Gastroesophageal sphincter (tissue), 4 donors: Measurements from ENCODE around the gene ELOB. TPM values are rescaled to one million over a fixed set of nuclear protein-coding genes. Genes with fewer than 3 reads are reported as not detected.

Source experiments
- ATAC-seq: fragments of 150-250 bp; one replicate; pipeline ENCODE4 v1.9.1; 2016; ENCODE audit warnings: mild to moderate bottlenecking, moderate library complexity
- H3K27ac ChIP-seq, 4 donors: fragments of 200-600 bp; sonication (generic) in 3 of 4; 1 replicate in 3 of 4; 2 replicates in 1 of 4; pipeline ENCODE4 v1.5.1; 2016 to 2019
- H3K27me3 ChIP-seq: fragments of 200-600 bp; sonication (generic); one replicate; pipeline ENCODE4 v1.5.1; 2019
- H3K36me3 ChIP-seq, 2 donors: fragments of 200-600 bp; sonication (generic); one replicate each; pipeline ENCODE4 v1.5.1; 2019; ENCODE audit warnings: control low read depth in 1 of 2
- H3K4me1 ChIP-seq, 3 donors: fragments of 200-600 bp; sonication (generic); 1 replicate in 2 of 3; 2 replicates in 1 of 3; pipeline ENCODE4 v1.5.1; 2016 to 2019; ENCODE audit warnings: control low read depth in 2 of 3
- H3K4me3 ChIP-seq, 2 donors: fragments of 200-600 bp; sonication (generic); one replicate each; pipeline ENCODE4 v1.5.1; 2019; ENCODE audit warnings: mild to moderate bottlenecking in 1 of 2, moderate library complexity in 1 of 2
- H3K9me3 ChIP-seq, 3 donors: fragments of 200-600 bp; sonication (generic); one replicate each; pipeline ENCODE4 v1.5.1; 2017 to 2019; ENCODE audit warnings: control low read depth in 2 of 3
- EP300 ChIP-seq: sonication (generic); formaldehyde crosslinking; IDR thresholded peaks from one replicate; pipeline ENCODE4 v1.6.1; 2017; ENCODE audit warnings: antibody characterized with exemption, mild to moderate bottlenecking
- POLR2A ChIP-seq, 2 donors: fragments of 450-650 bp; IDR thresholded peaks; one replicate each; pipeline ENCODE4 v1.6.1; 2017; ENCODE audit warnings: antibody characterized with exemption in 2 of 2, mild to moderate bottlenecking in 2 of 2, moderate library complexity in 1 of 2
- POLR2AphosphoS5 ChIP-seq: sonication (generic); formaldehyde crosslinking; IDR thresholded peaks from one replicate; pipeline ENCODE4 v1.6.1; 2017; ENCODE audit warnings: antibody characterized with exemption
- WGBS, 2 donors: methylation state at CpG; one replicate each; pipeline ENCODE4 v1.1.5; 2018; ENCODE audit warnings: low coverage in 1 of 2; 5-methylcytosine and 5-hydroxymethylcytosine counted together
- total RNA-seq, 4 donors: library from RNA; depleted of rRNA; stranded (reverse); fragments of >200 nt; gene quantifications; one replicate each; pipeline ENCODE4 v1.1.0, GENCODE V29; 2016
- TF ChIP-seq, protein P1 (sequence below), 4 experiments: fragments of 200-600 bp in 2 of 4; fragments of 450-650 bp in 2 of 4; sonication (generic) in 1 of 4; IDR thresholded peaks; one replicate each; pipeline ENCODE4 v1.5.1; 2017 to 2019; ENCODE audit warnings: antibody characterized with exemption in 4 of 4, mild to moderate bottlenecking in 2 of 4, moderate library complexity in 2 of 4

ELOB gene
- total RNA-seq, 4 donors from 2014 or later, result 216 to 269 (median 251) TPM

GRCh38 chr16:2822496-2822895 lies 45.4 kb upstream of the ELOB start:
- no peak overlapping the region for H3K4me3 ChIP-seq
- no peaks in the 10 kb centered on the region for H3K9me3 ChIP-seq
- TF ChIP-seq POLR2A (IDR thresholded peaks at IDR 0.05) (no peak), EP300 (no peak), POLR2AphosphoS5 (no peak)
- TF ChIP-seq, protein P1, sequence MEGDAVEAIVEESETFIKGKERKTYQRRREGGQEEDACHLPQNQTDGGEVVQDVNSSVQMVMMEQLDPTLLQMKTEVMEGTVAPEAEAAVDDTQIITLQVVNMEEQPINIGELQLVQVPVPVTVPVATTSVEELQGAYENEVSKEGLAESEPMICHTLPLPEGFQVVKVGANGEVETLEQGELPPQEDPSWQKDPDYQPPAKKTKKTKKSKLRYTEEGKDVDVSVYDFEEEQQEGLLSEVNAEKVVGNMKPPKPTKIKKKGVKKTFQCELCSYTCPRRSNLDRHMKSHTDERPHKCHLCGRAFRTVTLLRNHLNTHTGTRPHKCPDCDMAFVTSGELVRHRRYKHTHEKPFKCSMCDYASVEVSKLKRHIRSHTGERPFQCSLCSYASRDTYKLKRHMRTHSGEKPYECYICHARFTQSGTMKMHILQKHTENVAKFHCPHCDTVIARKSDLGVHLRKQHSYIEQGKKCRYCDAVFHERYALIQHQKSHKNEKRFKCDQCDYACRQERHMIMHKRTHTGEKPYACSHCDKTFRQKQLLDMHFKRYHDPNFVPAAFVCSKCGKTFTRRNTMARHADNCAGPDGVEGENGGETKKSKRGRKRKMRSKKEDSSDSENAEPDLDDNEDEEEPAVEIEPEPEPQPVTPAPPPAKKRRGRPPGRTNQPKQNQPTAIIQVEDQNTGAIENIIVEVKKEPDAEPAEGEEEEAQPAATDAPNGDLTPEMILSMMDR (IDR thresholded peaks at IDR 0.05), result no peak
- no peak overlapping the region for H3K27ac ChIP-seq
- H3K36me3 ChIP-seq, result no peaks in the 10 kb centered on the region
- peaks cover 53% of the 10 kb centered on the region for H3K27me3 ChIP-seq
- 45 to 83% methylated on average over 1 to 4 of the region's 4 CpGs for WGBS, 2 donors
- ATAC-seq, result no peak
- H3K4me1 ChIP-seq, result no peaks in the 10 kb centered on the region

GRCh38 chr16:2822158-2822495 lies 45.0 kb upstream of the ELOB start:
- Histone ChIP-seq H3K4me3 (no peak overlapping the region), H3K4me1 (no peaks in the 10 kb centered on the region), H3K27ac (no peak overlapping the region), H3K9me3 (no peaks in the 10 kb centered on the region), H3K27me3 (peaks cover 53% of the 10 kb centered on the region), H3K36me3 (no peaks in the 10 kb centered on the region)
- no peak for ATAC-seq
- TF ChIP-seq, protein P1 (IDR thresholded peaks at IDR 0.05), result no peak
- TF ChIP-seq EP300 (no peak), POLR2AphosphoS5 (no peak), POLR2A (IDR thresholded peaks at IDR 0.05) (no peak)
- 75 to 82% methylated on average over 2 to 7 of the region's 8 CpGs for WGBS, 2 donors

- Histone ChIP-seq H3K4me3 (no peak overlapping the region), H3K27me3 (peaks cover 53% of the 10 kb centered on the region), H3K36me3 (no peaks in the 10 kb centered on the region), H3K4me1 (no peaks in the 10 kb centered on the region), H3K9me3 (no peaks in the 10 kb centered on the region), H3K27ac (no peak overlapping the region)
- 49 to 84% methylated on average over 2 to 6 of the region's 9 CpGs for WGBS, 2 donors
- TF ChIP-seq POLR2AphosphoS5, result no peak
- no peak for TF ChIP-seq EP300
- TF ChIP-seq, protein P1 (IDR thresholded peaks at IDR 0.05), result no peak
- TF ChIP-seq POLR2A (IDR thresholded peaks at IDR 0.05), result no peak
- ATAC-seq, result no peak
Measured at GRCh38 chr16:2821487-2822157, 44.5 kb upstream of the ELOB start.

DNA sequence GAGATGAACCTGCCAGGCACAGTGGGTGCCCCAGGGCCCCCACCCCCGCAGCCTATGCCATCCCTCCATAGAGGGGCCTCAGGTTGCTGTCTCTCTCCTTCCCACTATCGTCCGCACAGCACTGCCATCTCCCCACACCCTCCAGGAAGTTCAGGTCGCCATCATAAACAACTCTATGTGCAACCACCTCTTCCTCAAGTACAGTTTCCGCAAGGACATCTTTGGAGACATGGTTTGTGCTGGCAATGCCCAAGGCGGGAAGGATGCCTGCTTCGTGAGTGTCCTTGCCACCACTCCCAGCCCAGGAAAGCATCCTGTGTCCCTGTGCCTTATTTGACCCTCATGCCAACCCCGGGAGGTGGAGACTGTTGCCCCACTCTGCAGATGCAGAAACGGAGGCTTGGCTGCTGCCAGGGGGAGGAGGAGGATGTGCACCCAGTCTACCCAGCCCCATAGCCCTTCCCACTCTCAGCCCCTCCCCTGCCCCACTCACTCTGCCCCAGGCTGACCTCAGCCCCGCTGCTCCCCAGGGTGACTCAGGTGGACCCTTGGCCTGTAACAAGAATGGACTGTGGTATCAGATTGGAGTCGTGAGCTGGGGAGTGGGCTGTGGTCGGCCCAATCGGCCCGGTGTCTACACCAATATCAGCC lies 43.9 kb upstream of the ELOB start:
- TF ChIP-seq EP300, result no peak
- Histone ChIP-seq H3K4me1 (no peaks in the 10 kb centered on the region), H3K9me3 (no peaks in the 10 kb centered on the region), H3K27ac (no peak overlapping the region), H3K36me3 (no peaks in the 10 kb centered on the region), H3K27me3 (peaks cover 56% of the 10 kb centered on the region), H3K4me3 (no peak overlapping the region)
- ATAC-seq, result no peak
- WGBS, 2 donors, result 69 to 71% methylated on average over 4 to 7 of the region's 14 CpGs

DNA sequence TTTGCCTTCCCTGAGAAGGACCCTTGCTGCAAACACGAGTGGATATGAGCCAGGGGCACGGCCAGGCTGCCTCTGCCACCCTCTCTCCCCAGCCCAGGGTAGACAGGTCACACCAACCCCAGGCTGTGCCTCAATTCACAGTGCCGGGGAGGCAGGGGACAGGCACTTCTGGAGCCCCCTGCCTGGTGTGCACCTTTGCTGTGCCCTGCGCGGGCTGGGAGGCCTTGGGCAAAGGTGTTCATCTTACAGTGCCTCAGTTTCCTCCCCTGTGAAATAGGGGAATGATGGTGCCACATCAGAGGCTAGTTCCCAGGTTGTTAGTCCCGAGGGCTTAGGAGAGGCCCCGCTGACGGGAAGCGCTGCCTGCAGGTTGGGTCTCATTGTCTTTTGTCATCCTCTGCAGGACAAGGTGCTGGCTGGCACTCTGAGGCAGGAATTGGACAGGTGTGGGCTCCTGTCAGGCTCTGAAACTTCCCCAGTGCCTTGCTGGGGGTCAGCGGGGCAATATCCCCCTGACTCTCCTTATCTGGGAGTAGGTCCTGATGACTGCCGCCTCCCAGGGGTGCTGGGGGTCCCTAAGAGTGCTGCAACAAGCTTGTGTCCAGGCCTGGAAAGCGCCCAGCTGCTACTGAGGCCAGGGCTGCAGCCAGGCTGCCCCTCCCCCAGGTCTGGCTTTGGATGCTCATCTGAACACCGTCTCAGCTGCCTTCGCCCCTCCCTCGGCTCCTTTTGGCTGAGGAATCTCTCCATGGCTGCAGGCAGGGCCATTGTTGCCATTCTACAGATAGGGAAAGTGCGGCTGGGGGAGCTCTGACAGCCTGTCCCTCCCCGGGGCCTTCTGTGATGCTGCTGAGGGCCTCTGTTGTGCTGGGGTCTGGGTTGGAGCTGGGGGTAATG lies 43.1 kb upstream of the ELOB start:
- TF ChIP-seq POLR2AphosphoS5, result no peak
- TF ChIP-seq EP300, result no peak
- TF ChIP-seq POLR2A (IDR thresholded peaks at IDR 0.05), result no peak
- H3K36me3 ChIP-seq, result no peaks in the 10 kb centered on the region
- H3K27ac ChIP-seq, result no peak overlapping the region
- no peaks in the 10 kb centered on the region for H3K4me1 ChIP-seq
- WGBS, 2 donors, result 49 to 83% methylated on average over 1 to 3 of the region's 17 CpGs
- H3K9me3 ChIP-seq, result no peaks in the 10 kb centered on the region
- H3K4me3 ChIP-seq, result no peak overlapping the region
- no peak for ATAC-seq
- peaks cover 61% of the 10 kb centered on the region for H3K27me3 ChIP-seq
